Measurements from ENCODE around the gene RAC2. TPM values are rescaled to one million over a fixed set of nuclear protein-coding genes. Genes with fewer than 3 reads are reported as not detected.

Gene RAC2
- total RNA-seq, 4 donors from 2014 or later = 4.1 to 21.9 (median 7.2) TPM

- H3K27me3 ChIP-seq = peaks cover 0 to 43% (median 3%) of the 10 kb centered on the region in 4 donors
- no peak overlapping the region for H3K27ac ChIP-seq (replicated peaks in 1 of 4)
- no peak overlapping the region for H3K4me3 ChIP-seq
- 83% methylated on average over 7 of the region's 9 CpGs for WGBS
- no peak for DNase-seq (ENCODE audit: extremely low spot score)
- no peaks in the 10 kb centered on the region for H3K36me3 ChIP-seq
- H3K9me3 ChIP-seq = no peaks in the 10 kb centered on the region
- intact Hi-C loops (cut with DNase I) = loop anchor here (10.0 kb wide), 1 partner anchor 134 kb away; no protein-coding TSS in a partner anchor
- TF ChIP-seq POLR2AphosphoS5 (IDR thresholded peaks at IDR 0.05) = no peak
- no peak for TF ChIP-seq EP300 (IDR thresholded peaks at IDR 0.05)
- peaks cover 0 to 8% (median 3%) of the 10 kb centered on the region in 4 donors for H3K4me1 ChIP-seq
Observed at GRCh38 chr22:37209140-37209845, 34.8 kb downstream of the RAC2 start.

DNA sequence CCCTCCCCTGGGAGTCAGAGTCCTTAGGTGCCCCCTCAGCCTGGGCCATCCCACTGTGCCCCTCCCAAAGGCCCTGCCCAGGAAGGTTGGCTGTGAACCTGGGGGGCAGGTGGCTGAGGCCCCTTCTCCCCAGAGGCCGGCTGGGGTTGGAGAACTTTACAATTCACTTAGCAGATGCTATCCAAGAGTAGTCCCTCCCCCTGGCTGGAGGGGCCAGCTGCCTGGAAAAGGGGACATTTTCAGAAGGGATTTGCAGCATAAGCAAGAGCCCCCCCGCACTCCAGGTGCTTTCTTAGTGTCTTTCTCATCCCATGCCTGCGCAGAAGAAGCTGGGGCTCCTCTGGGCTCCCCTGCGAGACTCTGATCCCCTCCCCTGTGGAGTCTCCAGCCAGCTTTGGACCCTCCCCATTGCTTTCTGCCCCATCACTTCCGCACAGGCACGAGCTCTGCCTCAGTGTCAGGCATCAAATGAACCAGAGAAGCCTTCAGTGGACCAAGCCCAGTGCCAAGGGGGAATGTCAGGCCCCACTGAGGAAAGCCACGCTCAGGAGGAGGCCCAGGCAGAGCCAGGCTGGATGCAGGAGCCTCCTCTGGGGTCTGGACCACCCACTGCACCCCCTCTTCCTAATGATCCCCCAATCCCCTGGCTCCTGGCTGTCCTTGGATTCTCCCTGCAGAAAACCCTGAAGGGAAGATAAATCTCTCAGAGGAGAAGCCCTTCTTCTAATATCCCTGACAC lies 35.5 kb downstream of the RAC2 start:
- Histone ChIP-seq H3K4me3 (no peak overlapping the region), H3K9me3 (no peaks in the 10 kb centered on the region), H3K36me3 (no peaks in the 10 kb centered on the region), H3K27me3 (peaks cover 0 to 36% (median 3%) of the 10 kb centered on the region in 4 donors), H3K4me1 (peaks cover 0 to 8% (median 3%) of the 10 kb centered on the region in 4 donors), H3K27ac (replicated peaks in 1 of 4) (no peak overlapping the region)
- intact Hi-C loops (cut with DNase I) = loop anchor here (10.0 kb wide), 1 partner anchor 134 kb away; no protein-coding TSS in a partner anchor
- DNase-seq (ENCODE audit: extremely low spot score) = no peak
- WGBS = 81% methylated on average over 7 of the region's 7 CpGs
- TF ChIP-seq, protein P1, sequence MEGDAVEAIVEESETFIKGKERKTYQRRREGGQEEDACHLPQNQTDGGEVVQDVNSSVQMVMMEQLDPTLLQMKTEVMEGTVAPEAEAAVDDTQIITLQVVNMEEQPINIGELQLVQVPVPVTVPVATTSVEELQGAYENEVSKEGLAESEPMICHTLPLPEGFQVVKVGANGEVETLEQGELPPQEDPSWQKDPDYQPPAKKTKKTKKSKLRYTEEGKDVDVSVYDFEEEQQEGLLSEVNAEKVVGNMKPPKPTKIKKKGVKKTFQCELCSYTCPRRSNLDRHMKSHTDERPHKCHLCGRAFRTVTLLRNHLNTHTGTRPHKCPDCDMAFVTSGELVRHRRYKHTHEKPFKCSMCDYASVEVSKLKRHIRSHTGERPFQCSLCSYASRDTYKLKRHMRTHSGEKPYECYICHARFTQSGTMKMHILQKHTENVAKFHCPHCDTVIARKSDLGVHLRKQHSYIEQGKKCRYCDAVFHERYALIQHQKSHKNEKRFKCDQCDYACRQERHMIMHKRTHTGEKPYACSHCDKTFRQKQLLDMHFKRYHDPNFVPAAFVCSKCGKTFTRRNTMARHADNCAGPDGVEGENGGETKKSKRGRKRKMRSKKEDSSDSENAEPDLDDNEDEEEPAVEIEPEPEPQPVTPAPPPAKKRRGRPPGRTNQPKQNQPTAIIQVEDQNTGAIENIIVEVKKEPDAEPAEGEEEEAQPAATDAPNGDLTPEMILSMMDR (IDR thresholded peaks at IDR 0.05) = no peak
- no peak for TF ChIP-seq POLR2A (IDR thresholded peaks at IDR 0.05; ENCODE audit: low read depth)
- no peak for TF ChIP-seq EP300 (IDR thresholded peaks at IDR 0.05)
- TF ChIP-seq POLR2AphosphoS5 (IDR thresholded peaks at IDR 0.05) = no peak

DNA sequence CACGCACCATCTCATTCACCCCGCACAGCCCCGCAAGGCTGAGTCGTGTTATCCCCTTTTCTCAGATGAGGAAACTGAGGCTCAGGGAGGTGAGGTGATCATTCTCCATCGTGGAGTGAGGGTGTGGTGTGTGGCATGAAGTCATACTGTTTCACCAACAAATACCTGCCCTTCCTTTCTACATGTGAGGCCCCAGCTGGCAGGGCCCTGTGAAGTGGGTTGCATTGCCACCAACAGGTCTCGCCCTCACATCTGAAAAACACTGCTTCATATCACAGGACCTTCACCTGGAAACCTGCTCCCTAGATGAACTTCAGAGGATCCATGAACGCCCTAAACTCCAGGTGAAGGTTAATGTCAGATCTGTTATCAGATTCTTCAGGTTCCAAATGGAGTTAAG lies 36.1 kb downstream of the RAC2 start:
- Histone ChIP-seq H3K36me3 (no peaks in the 10 kb centered on the region), H3K4me3 (no peak overlapping the region), H3K4me1 (peaks cover 0 to 8% (median 3%) of the 10 kb centered on the region in 4 donors), H3K9me3 (no peaks in the 10 kb centered on the region), H3K27ac (replicated peaks in 1 of 4) (no peak overlapping the region), H3K27me3 (peaks cover 0 to 30% (median 3%) of the 10 kb centered on the region in 4 donors)
- intact Hi-C loops (cut with DNase I) = loop anchor here (10.0 kb wide), 1 partner anchor 133 kb away; no protein-coding TSS in a partner anchor
- no peak for DNase-seq (ENCODE audit: extremely low spot score)
- TF ChIP-seq POLR2A (IDR thresholded peaks at IDR 0.05; ENCODE audit: low read depth) = no peak
- no peak for TF ChIP-seq POLR2AphosphoS5 (IDR thresholded peaks at IDR 0.05)
- TF ChIP-seq EP300 (IDR thresholded peaks at IDR 0.05) = no peak
- TF ChIP-seq, protein P1 (IDR thresholded peaks at IDR 0.05) = no peak
- WGBS = 86% methylated on average over 7 of the region's 7 CpGs

GRCh38 chr22:37206841-37207821 lies 36.9 kb downstream of the RAC2 start:
- H3K36me3 ChIP-seq = no peaks in the 10 kb centered on the region
- TF ChIP-seq, protein P1 (IDR thresholded peaks at IDR 0.05) = no peak
- TF ChIP-seq POLR2A (IDR thresholded peaks at IDR 0.05; ENCODE audit: low read depth) (no peak), POLR2AphosphoS5 (IDR thresholded peaks at IDR 0.05) (no peak), EP300 (IDR thresholded peaks at IDR 0.05) (no peak)
- peaks cover 0 to 1% (median 0%) of the 10 kb centered on the region in 4 donors for H3K4me1 ChIP-seq
- H3K27ac ChIP-seq (replicated peaks in 1 of 4) = no peak overlapping the region
- DNase-seq (ENCODE audit: extremely low spot score) = no peak
- 88% methylated on average over 54 of the region's 71 CpGs for WGBS
- intact Hi-C loops (cut with DNase I) = loop anchor here (10.0 kb wide), 1 partner anchor 132 kb away; no protein-coding TSS in a partner anchor
- H3K9me3 ChIP-seq = no peaks in the 10 kb centered on the region
- no peak overlapping the region for H3K4me3 ChIP-seq
- peaks cover 0 to 22% (median 3%) of the 10 kb centered on the region in 4 donors for H3K27me3 ChIP-seq

Data from esophagus muscularis mucosa (tissue), 4 donors.